Activated T-helper 1 cell treated with anti-CD3 and anti-CD28 coated beads, Interleukin-12 subunit alpha, Interleukin-12 subunit beta, Interleukin-2, Interleukin-4 antibody, amounts not matched to agents 30 ng/mL and 10 ng/mL and 1 ng/mL, durations not matched to agents 14 hours and 24 hours and 36 hours (primary cell): ENCODE results near the gene HDC. TPM values are rescaled to one million over a fixed set of nuclear protein-coding genes. Genes with fewer than 3 reads are reported as not detected.

Source experiments
- DNase-seq: peaks from one replicate; pipeline ENCODE4 v3.0.0; 2021; ENCODE audit warnings: low spot score
- H3K27ac Mint-ChIP-seq: one replicate; pipeline ENCODE4 v1.8.0; 2021; ENCODE audit warnings: mild to moderate bottlenecking, mixed read lengths
- H3K27me3 Mint-ChIP-seq: one replicate; pipeline ENCODE4 v1.8.0; 2022; ENCODE audit warnings: mild to moderate bottlenecking, moderate library complexity, mixed read lengths; ENCODE audit not compliant: insufficient read depth
- H3K36me3 Mint-ChIP-seq: one replicate; pipeline ENCODE4 v1.8.0; 2021; ENCODE audit warnings: low read depth, mixed read lengths
- H3K4me1 Mint-ChIP-seq: one replicate; pipeline ENCODE4 v1.8.0; 2021; ENCODE audit warnings: low read depth, mixed read lengths
- H3K4me3 Mint-ChIP-seq: one replicate; pipeline ENCODE4 v1.8.0; 2021; ENCODE audit warnings: mild to moderate bottlenecking, moderate library complexity, mixed read lengths
- H3K9me3 Mint-ChIP-seq: one replicate; pipeline ENCODE4 v1.8.0; 2021; ENCODE audit warnings: mixed read lengths
- intact Hi-C: fragments of 100-400 bp; cut with micrococcal nuclease; formaldehyde crosslinking; loops from one replicate; pipeline ENCODE4 v1.15.1; 2024
- total RNA-seq: library from RNA; stranded (reverse); gene quantifications from 2 replicates; pipeline ENCODE4 v1.2.3, GENCODE V29; 2022

The HDC gene
- total RNA-seq, 1 donor from 2014 or later = 2.4 TPM

DNA sequence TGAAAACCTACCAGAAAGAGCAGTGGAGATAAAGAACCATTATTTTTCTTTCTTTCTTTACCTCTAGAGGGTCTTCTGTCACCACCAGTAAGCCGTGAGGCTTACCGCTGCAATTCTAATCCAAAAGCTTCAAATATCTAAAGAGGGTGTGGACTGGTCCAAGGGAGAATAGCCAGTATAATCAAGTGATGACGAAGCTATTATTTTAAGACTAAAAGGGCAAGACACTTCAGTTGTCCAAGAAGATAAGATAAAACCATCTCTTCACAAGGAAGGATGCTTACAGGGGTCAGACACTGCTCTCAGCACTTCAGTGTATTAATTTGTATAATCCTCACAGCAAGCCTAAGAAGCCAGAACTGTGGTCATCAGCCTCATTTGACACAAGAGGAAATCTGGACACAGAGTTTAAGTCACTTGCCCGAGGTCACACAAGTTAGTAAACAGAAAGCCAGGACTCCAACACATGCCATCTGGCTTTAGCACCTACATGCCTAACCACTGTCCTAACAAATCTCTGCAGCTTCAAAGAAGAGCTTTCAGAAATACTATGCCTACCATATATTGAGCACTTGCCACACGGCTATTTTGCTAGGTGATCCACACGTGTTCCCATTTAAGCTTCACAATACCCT lies 14.6 kb downstream of the HDC start:
- Mint-ChIP-seq H3K36me3 (peaks cover 10% of the 10 kb centered on the region), H3K4me1 (peaks cover 57% of the 10 kb centered on the region), H3K27me3 (no peaks in the 10 kb centered on the region), H3K9me3 (no peaks in the 10 kb centered on the region), H3K4me3 (no peak overlapping the region), H3K27ac (no peak overlapping the region)
- intact Hi-C loops = no loop called here
- no peak for DNase-seq

- peak overlapping the region; percentile 97 for H3K27ac Mint-ChIP-seq
- H3K4me3 Mint-ChIP-seq = no peak overlapping the region
- H3K36me3 Mint-ChIP-seq = peaks cover 12% of the 10 kb centered on the region
- intact Hi-C loops = loop anchor here (1.0 to 5.0 kb wide), 5 partner anchors 11 to 658 kb away; partner anchors contain the start of gene AP4E1
- no peaks in the 10 kb centered on the region for H3K27me3 Mint-ChIP-seq
- no peaks in the 10 kb centered on the region for H3K9me3 Mint-ChIP-seq
- no peak for DNase-seq
- H3K4me1 Mint-ChIP-seq = peaks cover 62% of the 10 kb centered on the region
These were observed 15.8 kb downstream of the HDC start for GRCh38 chr15:50249704-50250103.

GRCh38 chr15:50248994-50249582 lies 16.4 kb downstream of the HDC start:
- peaks cover 14% of the 10 kb centered on the region for H3K36me3 Mint-ChIP-seq
- H3K4me1 Mint-ChIP-seq = peaks cover 65% of the 10 kb centered on the region
- H3K27me3 Mint-ChIP-seq = no peaks in the 10 kb centered on the region
- H3K9me3 Mint-ChIP-seq = no peaks in the 10 kb centered on the region
- intact Hi-C loops = loop anchor here (1.0 to 5.0 kb wide), 6 partner anchors 11 to 658 kb away; partner anchors contain the start of gene AP4E1
- peak overlapping the region; percentile 97 for H3K27ac Mint-ChIP-seq
- DNase-seq = no peak
- peak overlapping the region; percentile 67 for H3K4me3 Mint-ChIP-seq

DNA sequence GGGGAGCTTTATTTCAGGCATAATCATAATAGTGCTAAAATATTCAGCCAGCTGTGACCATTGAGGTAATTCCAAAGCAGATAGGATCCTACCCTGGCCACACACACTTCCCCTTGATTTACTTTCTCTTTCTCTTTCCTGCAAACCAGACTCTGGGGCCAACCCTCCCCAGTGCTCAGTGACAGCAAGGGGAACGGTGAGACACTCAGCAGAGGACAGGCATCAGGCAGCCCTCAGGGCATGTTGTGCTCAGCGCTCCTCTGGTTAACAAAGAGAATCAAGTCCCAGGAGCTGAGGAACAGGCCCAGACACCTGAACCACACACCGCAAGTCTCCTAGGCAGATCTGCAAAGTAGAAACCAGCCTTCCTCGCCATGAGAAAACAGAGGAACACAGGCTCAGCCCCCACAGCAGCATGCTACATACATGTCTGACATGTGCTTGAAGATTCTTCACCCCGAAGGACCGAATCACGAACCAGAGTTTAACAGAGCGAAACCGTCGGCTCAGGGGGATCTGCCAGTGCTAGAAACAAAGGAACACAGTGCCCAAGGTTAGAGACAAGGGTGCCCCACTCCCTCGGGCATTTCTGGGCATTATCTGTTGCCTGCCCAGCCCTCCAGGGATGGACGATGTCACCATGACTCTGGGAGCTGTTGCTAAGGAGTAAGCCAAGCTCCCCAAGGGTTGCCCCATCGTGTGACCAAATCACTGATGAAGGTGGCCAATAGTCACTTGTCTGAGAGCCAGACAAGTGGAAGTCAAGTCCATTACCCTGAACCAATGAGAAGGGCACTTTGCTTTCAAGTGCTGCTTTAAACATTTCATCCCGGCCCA lies 17.5 kb downstream of the HDC start:
- H3K27me3 Mint-ChIP-seq = no peaks in the 10 kb centered on the region
- peaks cover 14% of the 10 kb centered on the region for H3K36me3 Mint-ChIP-seq
- peak overlapping the region; percentile 67 for H3K4me3 Mint-ChIP-seq
- H3K9me3 Mint-ChIP-seq = no peaks in the 10 kb centered on the region
- H3K4me1 Mint-ChIP-seq = peaks cover 65% of the 10 kb centered on the region
- intact Hi-C loops = loop anchor here (1.0 to 5.0 kb wide), 6 partner anchors 64 to 659 kb away; partner anchors contain the start of genes AP4E1 and SLC27A2
- peak; percentile 59 for DNase-seq
- H3K27ac Mint-ChIP-seq = peak overlapping the region; percentile 97

- no peak for DNase-seq
- Mint-ChIP-seq H3K27me3 (no peaks in the 10 kb centered on the region), H3K36me3 (peaks cover 21% of the 10 kb centered on the region), H3K4me3 (no peak overlapping the region), H3K27ac (peak overlapping the region; percentile 45), H3K9me3 (no peaks in the 10 kb centered on the region), H3K4me1 (peaks cover 69% of the 10 kb centered on the region)
- intact Hi-C loops = loop anchor here (2.0 to 5.0 kb wide), 5 partner anchors 64 to 661 kb away; partner anchors contain the start of genes AP4E1 and SLC27A2
These were observed 18.9 kb downstream of the HDC start for GRCh38 chr15:50246631-50247030.

GRCh38 chr15:50244959-50245624 lies 20.4 kb downstream of the HDC start:
- no peak overlapping the region for H3K4me3 Mint-ChIP-seq
- H3K36me3 Mint-ChIP-seq = peaks cover 22% of the 10 kb centered on the region
- intact Hi-C loops = loop anchor here (5.0 kb wide), 5 partner anchors 32 to 662 kb away; partner anchors contain the start of gene AP4E1
- peaks cover 68% of the 10 kb centered on the region for H3K4me1 Mint-ChIP-seq
- H3K27ac Mint-ChIP-seq = peak overlapping the region; percentile 77
- DNase-seq = no peak
- H3K27me3 Mint-ChIP-seq = no peaks in the 10 kb centered on the region
- no peaks in the 10 kb centered on the region for H3K9me3 Mint-ChIP-seq

DNA sequence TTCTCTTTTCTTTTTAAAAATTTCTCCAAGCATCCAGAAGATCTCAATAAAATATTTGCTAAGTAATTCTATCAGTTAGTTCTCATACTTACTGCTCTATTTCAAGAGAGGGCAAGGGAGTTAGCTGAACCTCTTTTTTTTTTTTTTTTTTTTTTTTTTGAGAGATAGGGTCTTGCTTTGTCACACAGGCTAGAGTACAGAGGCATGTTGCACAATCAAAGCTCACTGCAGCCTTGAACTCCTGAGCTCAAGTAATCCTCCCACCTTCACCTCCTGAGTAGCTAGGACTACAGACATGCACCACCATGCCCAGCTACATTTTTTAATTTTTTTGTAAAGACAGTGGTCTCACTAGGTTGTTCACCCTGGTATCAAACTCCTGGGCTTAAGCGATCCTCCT lies 21.4 kb downstream of the HDC start:
- no peak overlapping the region for H3K4me3 Mint-ChIP-seq
- no peaks in the 10 kb centered on the region for H3K27me3 Mint-ChIP-seq
- peaks cover 21% of the 10 kb centered on the region for H3K36me3 Mint-ChIP-seq
- intact Hi-C loops = loop anchor here (5.0 kb wide), 1 partner anchor 33 kb away; no protein-coding TSS in a partner anchor
- DNase-seq = no peak
- no peaks in the 10 kb centered on the region for H3K9me3 Mint-ChIP-seq
- no peak overlapping the region for H3K27ac Mint-ChIP-seq
- peaks cover 59% of the 10 kb centered on the region for H3K4me1 Mint-ChIP-seq

GRCh38 chr15:50241684-50242450 lies 23.7 kb downstream of the HDC start:
- Mint-ChIP-seq H3K27ac (peak overlapping the region; percentile 78), H3K4me1 (peaks cover 43% of the 10 kb centered on the region), H3K36me3 (peaks cover 18% of the 10 kb centered on the region), H3K27me3 (no peaks in the 10 kb centered on the region), H3K4me3 (no peak overlapping the region), H3K9me3 (no peaks in the 10 kb centered on the region)
- intact Hi-C loops = loop anchor here (5.0 kb wide), 1 partner anchor 35 kb away; no protein-coding TSS in a partner anchor
- DNase-seq = no peak

DNA sequence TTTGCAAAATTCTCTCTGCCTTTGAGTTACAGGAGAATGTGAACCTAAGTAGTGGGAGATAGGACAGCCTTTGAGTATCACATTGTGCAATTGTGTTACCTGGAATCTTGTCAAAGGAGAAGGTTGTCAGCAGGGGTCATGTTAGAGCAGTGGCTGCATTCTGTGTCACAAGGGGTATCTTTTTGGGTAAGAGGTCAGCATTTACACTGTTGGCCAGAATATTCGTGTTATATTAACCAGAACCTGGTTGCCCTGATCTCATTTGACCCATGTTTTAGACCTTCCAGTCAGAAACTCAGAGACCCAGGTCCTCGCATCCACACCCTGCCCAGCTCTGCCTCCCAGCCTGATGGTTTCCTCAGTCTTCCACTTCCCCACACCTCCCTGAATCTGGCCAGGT lies 27.3 kb downstream of the HDC start:
- no peak overlapping the region for H3K27ac Mint-ChIP-seq
- no peaks in the 10 kb centered on the region for H3K9me3 Mint-ChIP-seq
- H3K4me1 Mint-ChIP-seq = peaks cover 24% of the 10 kb centered on the region
- intact Hi-C loops = loop anchor here (5.0 kb wide), 1 partner anchor 41 kb away; no protein-coding TSS in a partner anchor
- H3K27me3 Mint-ChIP-seq = no peaks in the 10 kb centered on the region
- no peak for DNase-seq
- H3K4me3 Mint-ChIP-seq = no peak overlapping the region
- peaks cover 41% of the 10 kb centered on the region for H3K36me3 Mint-ChIP-seq

GRCh38 chr15:50236433-50236832 lies 29.1 kb downstream of the HDC start:
- Mint-ChIP-seq H3K36me3 (peaks cover 34% of the 10 kb centered on the region), H3K4me1 (peaks cover 13% of the 10 kb centered on the region), H3K27ac (no peak overlapping the region), H3K9me3 (no peaks in the 10 kb centered on the region), H3K4me3 (no peak overlapping the region), H3K27me3 (no peaks in the 10 kb centered on the region)
- intact Hi-C loops = loop anchor here (5.0 kb wide), 1 partner anchor 39 kb away; no protein-coding TSS in a partner anchor
- no peak for DNase-seq

DNA sequence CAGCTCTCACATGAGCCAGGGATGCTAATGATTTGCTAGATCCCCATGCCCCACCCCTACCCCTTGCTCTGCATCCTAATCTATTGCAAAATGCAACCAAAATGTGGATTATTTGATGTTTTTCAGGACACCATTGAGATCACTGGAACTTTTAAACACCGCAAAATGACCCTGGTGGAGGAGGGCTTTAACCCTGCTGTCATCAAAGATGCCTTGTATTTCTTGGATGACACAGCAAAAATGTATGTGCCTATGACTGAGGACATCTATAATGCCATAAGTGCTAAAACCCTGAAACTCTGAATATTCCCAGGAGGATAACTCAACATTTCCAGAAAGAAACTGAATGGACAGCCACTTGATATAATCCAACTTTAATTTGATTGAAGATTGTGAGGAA lies 29.7 kb downstream of the HDC start:
- intact Hi-C loops = loop anchor here (5.0 kb wide), 1 partner anchor 38 kb away; no protein-coding TSS in a partner anchor

More for the DNA sequence above, 29.7 kb downstream of the HDC start:
- Mint-ChIP-seq H3K36me3 (peaks cover 32% of the 10 kb centered on the region), H3K9me3 (no peaks in the 10 kb centered on the region), H3K4me1 (peaks cover 7% of the 10 kb centered on the region), H3K27ac (no peak overlapping the region), H3K27me3 (no peaks in the 10 kb centered on the region), H3K4me3 (no peak overlapping the region)
- no peak for DNase-seq
